Measurements from ENCODE around the gene NEXN.
"Not testable (repeated sequence)": the region's sequence is repeated elsewhere in the genome, so short reads cannot be mapped to it uniquely, and the experiment has no call there.

Gene NEXN

GRCh38 chr1:77966291-77966690, 77.9 kb downstream of the NEXN start:
- no peak for DNase-seq

GRCh38 chr1:77970192-77970591, 81.8 kb downstream of the NEXN start:
- DNase-seq = no peak

- no peak for DNase-seq
Observed at GRCh38 chr1:77972080-77972479, 83.7 kb downstream of the NEXN start.

DNA sequence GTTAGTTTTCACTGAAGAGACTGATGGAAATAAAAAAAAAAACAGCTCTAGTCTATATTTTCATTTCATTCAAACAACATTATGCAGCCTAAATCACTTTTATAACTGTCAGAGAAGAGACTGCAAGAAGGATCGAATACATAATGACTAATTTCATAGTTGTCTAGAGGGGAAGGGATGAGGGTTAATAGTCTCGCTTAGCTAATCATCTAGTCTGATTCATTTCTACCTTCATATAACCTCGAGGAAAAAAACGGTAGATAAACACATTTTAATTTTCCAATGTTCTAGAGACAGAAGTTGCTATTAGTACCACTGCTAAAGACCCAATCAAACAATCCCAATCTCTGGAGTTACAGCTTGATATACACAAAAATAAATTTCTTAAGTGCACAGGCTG, 87.0 kb downstream of the NEXN start:
- peak; percentile 38 for DNase-seq

DNA sequence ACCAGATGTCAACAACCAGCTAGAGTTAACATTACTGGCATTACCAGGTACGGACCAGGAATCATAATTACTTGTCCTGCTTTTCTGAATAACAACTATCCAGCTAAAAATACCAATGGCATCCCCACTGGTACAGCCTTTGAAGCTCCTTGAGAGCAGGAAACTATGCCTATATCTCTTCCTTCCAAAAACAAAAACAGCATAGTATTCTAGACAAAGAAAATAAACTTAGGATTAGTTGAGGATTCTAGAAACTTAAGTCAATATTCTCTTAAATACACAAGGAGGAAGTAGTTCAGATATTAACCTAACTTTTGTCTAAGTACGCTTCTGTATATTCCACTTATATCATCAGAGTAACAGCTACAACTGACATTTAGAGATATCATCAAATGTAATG, 87.5 kb downstream of the NEXN start:
- no peak for DNase-seq

DNA sequence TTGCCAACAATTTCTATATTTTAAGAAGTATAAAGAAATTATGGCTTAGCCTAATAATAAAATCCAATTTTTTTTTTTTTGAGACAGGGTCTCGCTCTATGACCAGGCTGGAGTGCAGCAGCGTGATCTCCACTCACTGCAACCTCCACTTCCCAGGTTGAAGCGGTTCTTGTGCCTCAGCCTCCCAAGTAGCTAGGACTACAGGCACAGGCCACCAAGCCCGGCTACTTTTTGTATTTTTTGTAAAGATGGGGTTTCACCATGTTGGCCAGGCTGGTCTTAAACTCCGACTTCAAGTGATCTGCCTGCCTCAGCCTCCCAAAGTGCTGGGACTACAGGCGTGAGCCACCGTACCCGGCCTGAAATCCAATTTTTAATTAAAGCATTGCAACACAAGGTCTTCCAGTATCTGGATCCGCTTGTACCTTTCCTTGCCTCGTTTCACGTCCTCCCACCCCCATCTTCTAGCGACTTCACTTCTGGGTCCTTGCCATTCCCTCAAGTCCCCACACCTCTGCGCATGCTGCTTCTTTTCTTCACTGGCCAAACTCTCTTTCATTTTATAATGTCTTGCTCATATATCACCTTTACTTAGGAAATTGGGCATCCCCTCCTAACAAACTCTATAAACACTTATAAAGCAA, 88.1 kb downstream of the NEXN start:
- DNase-seq = no peak

DNA sequence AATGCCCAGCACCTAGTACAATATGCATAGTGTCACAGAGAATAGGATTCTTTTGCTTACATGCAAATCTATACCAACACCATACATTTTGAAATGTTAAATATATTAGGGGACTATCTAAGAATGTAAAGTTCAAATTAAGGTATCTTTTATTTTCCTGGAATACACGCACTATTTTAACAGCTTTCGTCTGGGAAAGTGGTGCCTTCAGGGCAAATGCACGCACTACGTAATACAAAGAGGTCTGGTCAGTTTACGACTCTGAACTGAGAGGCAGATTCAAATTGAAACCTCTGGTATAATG, 89.5 kb downstream of the NEXN start:
- no peak for DNase-seq

DNA sequence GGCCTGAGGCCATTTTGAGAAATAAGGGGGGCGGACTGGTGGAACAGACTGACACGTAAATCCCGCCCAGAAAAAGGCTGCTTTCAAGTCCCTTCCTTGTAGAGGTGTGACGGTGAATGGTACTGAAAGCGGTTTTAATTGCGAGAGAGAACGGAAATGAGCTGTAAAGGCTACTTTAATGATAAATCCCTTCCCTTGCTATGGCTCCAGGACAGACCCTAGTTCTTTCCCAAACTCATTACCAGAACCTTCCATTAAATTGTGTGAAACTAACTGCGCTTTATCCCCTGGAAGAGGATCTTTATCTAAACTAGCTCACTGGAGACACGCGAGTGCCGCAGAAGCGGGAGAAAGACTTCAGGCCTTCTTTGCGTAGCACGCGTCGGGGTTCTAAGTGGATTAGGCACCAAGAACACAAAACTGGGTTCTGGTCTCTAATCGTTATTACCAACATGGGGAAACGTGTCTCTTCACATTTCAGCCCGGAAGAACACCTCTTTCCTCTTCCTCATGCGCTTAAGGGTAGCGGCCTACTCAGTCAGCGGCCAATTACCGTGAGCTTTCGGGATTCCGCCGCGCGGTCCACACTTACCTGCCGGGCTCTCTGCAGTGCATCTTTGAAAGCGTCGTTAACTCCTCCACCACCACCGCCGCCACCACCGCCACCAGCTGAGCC, 90.0 kb downstream of the NEXN start:
- DNase-seq = peak; percentile 96

DNA sequence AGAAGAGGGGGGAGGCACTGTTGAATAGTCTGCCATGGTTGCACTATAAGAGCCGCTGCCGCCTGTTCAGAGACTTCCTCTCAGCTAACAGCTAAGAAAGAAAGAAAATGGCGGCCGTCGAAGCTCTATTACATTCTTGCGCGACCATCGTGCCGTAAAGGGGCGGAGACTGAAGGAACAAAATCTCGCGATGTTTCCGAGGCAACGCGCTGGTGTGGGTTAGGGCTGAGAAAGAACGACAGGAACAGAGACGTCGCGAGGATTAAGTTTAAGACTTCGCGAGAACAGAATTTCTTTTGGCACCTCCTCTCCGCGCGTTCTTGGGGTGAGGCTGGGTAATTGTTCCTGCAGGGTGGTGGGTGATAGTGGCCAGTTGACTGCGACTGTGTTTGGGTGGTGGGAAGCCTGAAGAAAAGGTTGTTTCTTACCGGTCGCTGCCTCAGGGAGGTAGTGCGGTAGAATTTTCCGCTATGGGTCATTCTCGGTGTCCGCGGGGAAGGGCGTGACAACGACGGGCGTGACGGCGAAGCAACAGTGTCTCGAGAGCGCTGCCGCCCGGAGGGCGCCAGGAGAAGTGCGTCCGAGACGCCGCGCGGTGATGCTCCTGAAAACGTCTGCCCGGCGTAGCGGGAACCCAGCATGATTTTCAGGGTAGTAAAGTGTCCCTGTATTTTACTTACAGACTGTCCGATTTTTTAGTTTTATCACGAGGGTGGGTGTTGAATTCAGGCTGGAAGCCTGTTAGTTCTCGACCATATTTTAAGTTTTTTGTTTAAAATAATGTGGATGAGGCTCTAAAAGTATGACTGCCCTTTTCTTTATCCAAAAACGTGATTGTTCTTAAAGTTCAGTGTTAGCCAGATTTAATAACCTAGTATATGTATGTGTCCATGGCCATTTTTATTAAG, 90.8 kb downstream of the NEXN start, which contains the start of gene FUBP1:
Gene FUBP1 (minus strand): TSS at position 104 of the 908 bp plus-strand sequence. CDS start 68 bp downstream, at position 36.
- peak; percentile 98 for DNase-seq

- DNase-seq = not testable (repeated sequence)
Observed at GRCh38 chr1:77983352-77983996, 95.0 kb downstream of the NEXN start.

- DNase-seq = no peak
Observed at GRCh38 chr1:77983997-77984355, 95.6 kb downstream of the NEXN start.

GRCh38 chr1:77984629-77985028, 96.2 kb downstream of the NEXN start:
- DNase-seq = no peak

DNA sequence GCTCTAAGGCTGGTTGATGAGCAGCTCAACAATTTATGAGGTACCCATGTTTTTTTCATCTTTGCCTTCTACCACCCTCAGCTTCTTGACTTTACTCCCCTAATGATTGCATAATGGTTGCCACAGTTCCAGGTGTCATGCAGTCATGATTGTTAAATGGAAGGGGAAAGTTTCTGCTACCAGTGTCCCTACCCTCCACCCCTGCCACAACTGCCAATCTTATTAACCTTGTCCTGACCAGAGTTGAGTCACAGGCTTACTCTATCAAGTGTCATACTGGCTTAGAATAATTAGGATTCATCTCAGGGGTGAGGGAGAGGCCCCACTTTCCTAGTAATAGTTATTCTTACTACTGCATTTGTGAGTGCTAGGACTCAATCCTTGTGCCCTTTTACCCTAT, 98.4 kb downstream of the NEXN start:
- DNase-seq = no peak

GRCh38 chr1:77987919-77988318, 99.5 kb downstream of the NEXN start:
- DNase-seq = no peak

GRCh38 chr1:77989744-77990143, 101.3 kb downstream of the NEXN start:
- no peak for DNase-seq

GRCh38 chr1:77990629-77991204, 102.3 kb downstream of the NEXN start:
- DNase-seq = no peak

- DNase-seq = no peak
Observed at GRCh38 chr1:77991638-77992037, 103.2 kb downstream of the NEXN start.
